ENCODE measurements around the gene MFAP4.

Gene MFAP4

GRCh38 chr17:19336938-19337711 is 49.9 kb downstream of the MFAP4 start:
- in situ Hi-C loops (cut with MboI; ENCODE audit: low sequenced_read_pairs, unreplicated experiment), result no loop called here
- no peak for TF ChIP-seq CTCF (IDR thresholded peaks at IDR 0.05; ENCODE audit: borderline replicate concordance, control extremely low read depth, extremely low read depth, insufficient read depth, missing control alignments)
- DNase-seq (ENCODE audit: low spot score), result no peak

GRCh38 chr17:19335951-19336631 is 50.9 kb downstream of the MFAP4 start:
- DNase-seq (ENCODE audit: low spot score), result no peak
- TF ChIP-seq CTCF (IDR thresholded peaks at IDR 0.05; ENCODE audit: borderline replicate concordance, control extremely low read depth, extremely low read depth, insufficient read depth, missing control alignments), result no peak
- in situ Hi-C loops (cut with MboI; ENCODE audit: low sequenced_read_pairs, unreplicated experiment), result no loop called here

GRCh38 chr17:19334331-19334730 is 52.7 kb downstream of the MFAP4 start:
- in situ Hi-C loops (cut with MboI; ENCODE audit: low sequenced_read_pairs, unreplicated experiment), result no loop called here
- no peak for DNase-seq (ENCODE audit: low spot score)
- no peak for TF ChIP-seq CTCF (IDR thresholded peaks at IDR 0.05; ENCODE audit: borderline replicate concordance, control extremely low read depth, extremely low read depth, insufficient read depth, missing control alignments)

DNA sequence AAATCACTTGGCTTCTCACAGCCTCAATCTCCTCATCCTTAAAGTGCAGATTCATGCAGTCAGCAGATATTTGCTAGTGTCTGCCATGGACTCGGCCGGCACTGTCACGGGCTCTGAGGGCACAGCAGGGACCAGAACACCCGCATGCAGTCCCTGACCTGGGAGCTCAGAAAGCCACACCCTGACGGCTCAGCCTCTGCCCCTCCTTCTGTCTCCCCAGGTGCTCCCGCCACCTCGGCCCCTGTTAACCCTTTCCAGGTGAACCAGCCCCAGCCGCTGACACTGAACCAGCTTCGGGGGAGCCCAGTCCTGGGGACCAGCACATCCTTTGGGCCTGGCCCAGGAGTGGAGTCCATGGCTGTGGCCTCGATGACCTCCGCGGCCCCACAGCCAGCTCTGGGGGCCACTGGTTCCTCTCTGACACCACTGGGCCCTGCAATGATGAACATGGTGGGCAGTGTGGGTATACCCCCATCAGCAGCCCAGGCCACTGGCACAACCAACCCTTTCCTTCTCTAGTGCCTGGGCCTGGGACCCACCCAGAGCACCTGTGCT is 53.2 kb downstream of the MFAP4 start:
- in situ Hi-C loops (cut with MboI; ENCODE audit: low sequenced_read_pairs, unreplicated experiment), result no loop called here
- DNase-seq (ENCODE audit: low spot score), result no peak
- no peak for TF ChIP-seq CTCF (IDR thresholded peaks at IDR 0.05; ENCODE audit: borderline replicate concordance, control extremely low read depth, extremely low read depth, insufficient read depth, missing control alignments)
